ENCODE results near the gene SNX32. TPM values are rescaled to one million over a fixed set of nuclear protein-coding genes. Genes with fewer than 3 reads are reported as not detected.

Gene SNX32
- total RNA-seq, 3 donors from 2014 or later = 0.52 to 1.4 (median 0.56) TPM

- H3K9me3 Mint-ChIP-seq = no peaks in the 10 kb centered on the region
- DNase-seq (no peak), ATAC-seq (no peak)
- no peak overlapping the region for H3K4me3 Mint-ChIP-seq
- H3K27me3 Mint-ChIP-seq (ENCODE audit: low read depth) = peaks cover 43% of the 10 kb centered on the region
- peaks cover 17% of the 10 kb centered on the region for H3K4me1 Mint-ChIP-seq (ENCODE audit: low read depth)
- H3K36me3 Mint-ChIP-seq (ENCODE audit: insufficient read depth) = no peaks in the 10 kb centered on the region
Measured at GRCh38 chr11:65793144-65793581, 40.6 kb upstream of the SNX32 start.

- Mint-ChIP-seq H3K4me1 (ENCODE audit: low read depth) (peaks cover 14% of the 10 kb centered on the region), H3K36me3 (ENCODE audit: insufficient read depth) (no peaks in the 10 kb centered on the region), H3K27me3 (ENCODE audit: low read depth) (peaks cover 42% of the 10 kb centered on the region), H3K9me3 (no peaks in the 10 kb centered on the region), H3K4me3 (no peak overlapping the region)
- DNase-seq (no peak), ATAC-seq (no peak)
Measured at GRCh38 chr11:65793625-65794400, 40.0 kb upstream of the SNX32 start.

GRCh38 chr11:65794570-65795510 is 38.9 kb upstream of the SNX32 start:
- H3K27me3 Mint-ChIP-seq (ENCODE audit: low read depth) = peaks cover 36% of the 10 kb centered on the region
- no peak overlapping the region for H3K4me3 Mint-ChIP-seq
- H3K36me3 Mint-ChIP-seq (ENCODE audit: insufficient read depth) = no peaks in the 10 kb centered on the region
- H3K9me3 Mint-ChIP-seq = no peaks in the 10 kb centered on the region
- ATAC-seq = no peak
- peaks cover 13% of the 10 kb centered on the region for H3K4me1 Mint-ChIP-seq (ENCODE audit: low read depth)
- DNase-seq = no peak

GRCh38 chr11:65796726-65797601 is 36.8 kb upstream of the SNX32 start:
- peaks cover 6% of the 10 kb centered on the region for H3K4me1 Mint-ChIP-seq (ENCODE audit: low read depth)
- no peaks in the 10 kb centered on the region for H3K9me3 Mint-ChIP-seq
- no peak for DNase-seq
- H3K36me3 Mint-ChIP-seq (ENCODE audit: insufficient read depth) = no peaks in the 10 kb centered on the region
- peaks cover 36% of the 10 kb centered on the region for H3K27me3 Mint-ChIP-seq (ENCODE audit: low read depth)
- ATAC-seq = no peak
- H3K4me3 Mint-ChIP-seq = no peak overlapping the region

- Mint-ChIP-seq H3K9me3 (no peaks in the 10 kb centered on the region), H3K27me3 (ENCODE audit: low read depth) (peaks cover 36% of the 10 kb centered on the region), H3K4me3 (no peak overlapping the region), H3K4me1 (ENCODE audit: low read depth) (peaks cover 3% of the 10 kb centered on the region), H3K36me3 (ENCODE audit: insufficient read depth) (no peaks in the 10 kb centered on the region)
- DNase-seq = no peak
- no peak for ATAC-seq
Measured at GRCh38 chr11:65797711-65798110, 36.1 kb upstream of the SNX32 start.

- ATAC-seq = no peak
- peaks cover 46% of the 10 kb centered on the region for H3K27me3 Mint-ChIP-seq (ENCODE audit: low read depth)
Measured at GRCh38 chr11:65798882-65799281, 34.9 kb upstream of the SNX32 start.

GRCh38 chr11:65801153-65801987 is 32.4 kb upstream of the SNX32 start:
- Mint-ChIP-seq H3K27me3 (ENCODE audit: low read depth) (peaks cover 48% of the 10 kb centered on the region), H3K9me3 (no peaks in the 10 kb centered on the region), H3K4me3 (no peak overlapping the region), H3K36me3 (ENCODE audit: insufficient read depth) (no peaks in the 10 kb centered on the region), H3K4me1 (ENCODE audit: low read depth) (peaks cover 1% of the 10 kb centered on the region)
- ATAC-seq (no peak), DNase-seq (no peak)

More at GRCh38 chr11:65798882-65799281, 34.9 kb upstream of the SNX32 start:
- Mint-ChIP-seq H3K4me3 (no peak overlapping the region), H3K4me1 (ENCODE audit: low read depth) (peaks cover 1% of the 10 kb centered on the region), H3K9me3 (no peaks in the 10 kb centered on the region), H3K36me3 (ENCODE audit: insufficient read depth) (no peaks in the 10 kb centered on the region)
- no peak for DNase-seq

- DNase-seq = no peak
- no peak for ATAC-seq
- Mint-ChIP-seq H3K4me1 (ENCODE audit: low read depth) (peaks cover 1% of the 10 kb centered on the region), H3K9me3 (no peaks in the 10 kb centered on the region), H3K27me3 (ENCODE audit: low read depth) (peaks cover 47% of the 10 kb centered on the region), H3K36me3 (ENCODE audit: insufficient read depth) (no peaks in the 10 kb centered on the region), H3K4me3 (no peak overlapping the region)
Measured at GRCh38 chr11:65802841-65803240, 30.9 kb upstream of the SNX32 start.

- ATAC-seq (no peak), DNase-seq (no peak)
- no peak overlapping the region for H3K4me3 Mint-ChIP-seq
- no peaks in the 10 kb centered on the region for H3K36me3 Mint-ChIP-seq (ENCODE audit: insufficient read depth)
- H3K27me3 Mint-ChIP-seq (ENCODE audit: low read depth) = peaks cover 38% of the 10 kb centered on the region
- H3K4me1 Mint-ChIP-seq (ENCODE audit: low read depth) = peaks cover under 1% of the 10 kb centered on the region
- no peaks in the 10 kb centered on the region for H3K9me3 Mint-ChIP-seq
Measured at GRCh38 chr11:65803797-65804492, 29.8 kb upstream of the SNX32 start.

GRCh38 chr11:65806979-65807378 is 26.8 kb upstream of the SNX32 start:
- Mint-ChIP-seq H3K9me3 (no peaks in the 10 kb centered on the region), H3K36me3 (ENCODE audit: insufficient read depth) (no peaks in the 10 kb centered on the region), H3K4me1 (ENCODE audit: low read depth) (no peaks in the 10 kb centered on the region), H3K27me3 (ENCODE audit: low read depth) (peaks cover 23% of the 10 kb centered on the region), H3K4me3 (no peak overlapping the region)
- no peak for ATAC-seq
- DNase-seq = no peak

GRCh38 chr11:65808744-65809341 is 24.9 kb upstream of the SNX32 start:
- no peaks in the 10 kb centered on the region for H3K9me3 Mint-ChIP-seq
- ATAC-seq = no peak
- H3K36me3 Mint-ChIP-seq (ENCODE audit: insufficient read depth) = no peaks in the 10 kb centered on the region
- DNase-seq = no peak
- H3K4me1 Mint-ChIP-seq (ENCODE audit: low read depth) = no peaks in the 10 kb centered on the region
- H3K27me3 Mint-ChIP-seq (ENCODE audit: low read depth) = peaks cover 11% of the 10 kb centered on the region
- H3K4me3 Mint-ChIP-seq = no peak overlapping the region

- Mint-ChIP-seq H3K4me3 (no peak overlapping the region), H3K27me3 (ENCODE audit: low read depth) (peaks cover 6% of the 10 kb centered on the region), H3K36me3 (ENCODE audit: insufficient read depth) (no peaks in the 10 kb centered on the region), H3K9me3 (no peaks in the 10 kb centered on the region), H3K4me1 (ENCODE audit: low read depth) (no peaks in the 10 kb centered on the region)
- ATAC-seq (no peak), DNase-seq (no peak)
Measured at GRCh38 chr11:65809496-65809895, 24.3 kb upstream of the SNX32 start.

Data from activated T-cell treated with anti-CD3 and anti-CD28 coated beads, Interleukin-2, amount 50 U/mL, for 4 hours (primary cell).